WTC11 (cell line): ENCODE data around the gene DRC1.

Experiments
- HMGA2 ChIP-seq: fragments of 250-450 bp; sonication (Bioruptor Pico); IDR thresholded peaks from 2 replicates; pipeline ENCODE4 v1.4.0; 2021; ENCODE audit warnings: mild to moderate bottlenecking, moderate library complexity
- JUN ChIP-seq: sonication (generic); formaldehyde crosslinking; IDR thresholded peaks from 2 replicates; pipeline ENCODE4 v1.8.0; 2023; ENCODE audit warnings: mild to moderate bottlenecking, missing genetic modification reagents
- NFYB ChIP-seq: sonication (generic); formaldehyde crosslinking; conservative IDR thresholded peaks from 2 replicates; pipeline ENCODE4 v1.8.0; 2022; ENCODE audit warnings: low read depth, missing genetic modification reagents
- NR2C2 ChIP-seq: sonication (generic); formaldehyde crosslinking; IDR thresholded peaks from 2 replicates; pipeline ENCODE4 v1.8.0; 2022; ENCODE audit warnings: mild to moderate bottlenecking, missing genetic modification reagents
- RELA ChIP-seq: sonication (generic); formaldehyde crosslinking; IDR thresholded peaks from 2 replicates; pipeline ENCODE4 v1.8.1; 2022; ENCODE audit warnings: missing genetic modification reagents, mild to moderate bottlenecking, borderline replicate concordance
- SMAD4 ChIP-seq: sonication (generic); formaldehyde crosslinking; IDR thresholded peaks from 2 replicates; pipeline ENCODE4 v1.8.0; 2022; ENCODE audit warnings: mild to moderate bottlenecking, missing genetic modification reagents
- SP1 ChIP-seq: sonication (generic); formaldehyde crosslinking; conservative IDR thresholded peaks from 2 replicates; pipeline ENCODE4 v1.8.1; 2022; ENCODE audit warnings: missing genetic modification reagents
- TF ChIP-seq, protein P1 (sequence below): fragments of 200-600 bp; IDR thresholded peaks from 2 replicates; pipeline ENCODE4 v1.8.0; 2022; ENCODE audit warnings: antibody characterized with exemption
- TF ChIP-seq, protein P2 (sequence below): sonication (generic); formaldehyde crosslinking; IDR thresholded peaks from 2 replicates; pipeline ENCODE4 v1.8.0; 2022; ENCODE audit warnings: mild to moderate bottlenecking, missing genetic modification reagents
- TF ChIP-seq, protein P3 (sequence below): sonication (generic); formaldehyde crosslinking; IDR thresholded peaks from 2 replicates; pipeline ENCODE4 v1.8.1; 2022; ENCODE audit warnings: low read depth, mild to moderate bottlenecking, moderate library complexity, missing genetic modification reagents, borderline replicate concordance
- TF ChIP-seq, protein P4 (sequence below): sonication (generic); formaldehyde crosslinking; IDR thresholded peaks from 2 replicates; pipeline ENCODE4 v1.8.1; 2023; ENCODE audit warnings: mild to moderate bottlenecking, missing genetic modification reagents, moderate library complexity
- TF ChIP-seq, protein P5 (sequence below): fragments of 250-450 bp; sonication (Bioruptor Pico); IDR thresholded peaks from 2 replicates; pipeline ENCODE4 v2.1.2; 2022; ENCODE audit warnings: mild to moderate bottlenecking, moderate library complexity
- TF ChIP-seq, protein P6 (sequence below): sonication (generic); formaldehyde crosslinking; IDR thresholded peaks from 2 replicates; pipeline ENCODE4 v1.8.1; 2022; ENCODE audit warnings: mild to moderate bottlenecking, moderate library complexity, missing genetic modification reagents

DNA sequence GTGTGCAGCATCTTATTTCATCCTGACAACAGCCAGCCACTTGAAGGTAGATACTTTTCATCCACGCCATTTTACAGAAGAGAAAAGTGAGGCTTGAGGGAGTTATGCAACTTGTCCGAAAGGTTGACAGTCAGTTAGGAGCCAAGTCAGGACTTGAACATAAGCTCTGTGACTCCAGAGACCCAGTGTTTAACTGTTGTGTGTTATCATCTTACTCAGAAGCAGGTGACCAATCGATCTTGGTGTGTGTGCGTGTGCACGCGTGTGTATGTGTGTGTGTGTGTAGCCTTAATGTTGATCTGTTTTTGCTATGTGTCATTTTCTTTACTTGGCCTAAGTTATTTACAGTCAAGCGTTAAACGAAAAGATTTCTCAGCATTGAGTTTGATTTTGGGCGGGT, 22.0 kb downstream of the DRC1 start:
- no peak for TF ChIP-seq RELA (CRISPR knock-in tag)
- TF ChIP-seq, protein P1, sequence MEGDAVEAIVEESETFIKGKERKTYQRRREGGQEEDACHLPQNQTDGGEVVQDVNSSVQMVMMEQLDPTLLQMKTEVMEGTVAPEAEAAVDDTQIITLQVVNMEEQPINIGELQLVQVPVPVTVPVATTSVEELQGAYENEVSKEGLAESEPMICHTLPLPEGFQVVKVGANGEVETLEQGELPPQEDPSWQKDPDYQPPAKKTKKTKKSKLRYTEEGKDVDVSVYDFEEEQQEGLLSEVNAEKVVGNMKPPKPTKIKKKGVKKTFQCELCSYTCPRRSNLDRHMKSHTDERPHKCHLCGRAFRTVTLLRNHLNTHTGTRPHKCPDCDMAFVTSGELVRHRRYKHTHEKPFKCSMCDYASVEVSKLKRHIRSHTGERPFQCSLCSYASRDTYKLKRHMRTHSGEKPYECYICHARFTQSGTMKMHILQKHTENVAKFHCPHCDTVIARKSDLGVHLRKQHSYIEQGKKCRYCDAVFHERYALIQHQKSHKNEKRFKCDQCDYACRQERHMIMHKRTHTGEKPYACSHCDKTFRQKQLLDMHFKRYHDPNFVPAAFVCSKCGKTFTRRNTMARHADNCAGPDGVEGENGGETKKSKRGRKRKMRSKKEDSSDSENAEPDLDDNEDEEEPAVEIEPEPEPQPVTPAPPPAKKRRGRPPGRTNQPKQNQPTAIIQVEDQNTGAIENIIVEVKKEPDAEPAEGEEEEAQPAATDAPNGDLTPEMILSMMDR = no peak
- TF ChIP-seq JUN = no peak
- no peak for TF ChIP-seq SP1 (CRISPR knock-in tag)
- TF ChIP-seq, protein P2, sequence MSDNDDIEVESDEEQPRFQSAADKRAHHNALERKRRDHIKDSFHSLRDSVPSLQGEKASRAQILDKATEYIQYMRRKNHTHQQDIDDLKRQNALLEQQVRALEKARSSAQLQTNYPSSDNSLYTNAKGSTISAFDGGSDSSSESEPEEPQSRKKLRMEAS (CRISPR knock-in tag) = no peak
- TF ChIP-seq, protein P3, sequence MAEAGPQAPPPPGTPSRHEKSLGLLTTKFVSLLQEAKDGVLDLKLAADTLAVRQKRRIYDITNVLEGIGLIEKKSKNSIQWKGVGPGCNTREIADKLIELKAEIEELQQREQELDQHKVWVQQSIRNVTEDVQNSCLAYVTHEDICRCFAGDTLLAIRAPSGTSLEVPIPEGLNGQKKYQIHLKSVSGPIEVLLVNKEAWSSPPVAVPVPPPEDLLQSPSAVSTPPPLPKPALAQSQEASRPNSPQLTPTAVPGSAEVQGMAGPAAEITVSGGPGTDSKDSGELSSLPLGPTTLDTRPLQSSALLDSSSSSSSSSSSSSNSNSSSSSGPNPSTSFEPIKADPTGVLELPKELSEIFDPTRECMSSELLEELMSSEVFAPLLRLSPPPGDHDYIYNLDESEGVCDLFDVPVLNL (CRISPR knock-in tag) = no peak
- TF ChIP-seq, protein P4, sequence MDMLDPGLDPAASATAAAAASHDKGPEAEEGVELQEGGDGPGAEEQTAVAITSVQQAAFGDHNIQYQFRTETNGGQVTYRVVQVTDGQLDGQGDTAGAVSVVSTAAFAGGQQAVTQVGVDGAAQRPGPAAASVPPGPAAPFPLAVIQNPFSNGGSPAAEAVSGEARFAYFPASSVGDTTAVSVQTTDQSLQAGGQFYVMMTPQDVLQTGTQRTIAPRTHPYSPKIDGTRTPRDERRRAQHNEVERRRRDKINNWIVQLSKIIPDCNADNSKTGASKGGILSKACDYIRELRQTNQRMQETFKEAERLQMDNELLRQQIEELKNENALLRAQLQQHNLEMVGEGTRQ (CRISPR knock-in tag) = no peak
- TF ChIP-seq, protein P5, sequence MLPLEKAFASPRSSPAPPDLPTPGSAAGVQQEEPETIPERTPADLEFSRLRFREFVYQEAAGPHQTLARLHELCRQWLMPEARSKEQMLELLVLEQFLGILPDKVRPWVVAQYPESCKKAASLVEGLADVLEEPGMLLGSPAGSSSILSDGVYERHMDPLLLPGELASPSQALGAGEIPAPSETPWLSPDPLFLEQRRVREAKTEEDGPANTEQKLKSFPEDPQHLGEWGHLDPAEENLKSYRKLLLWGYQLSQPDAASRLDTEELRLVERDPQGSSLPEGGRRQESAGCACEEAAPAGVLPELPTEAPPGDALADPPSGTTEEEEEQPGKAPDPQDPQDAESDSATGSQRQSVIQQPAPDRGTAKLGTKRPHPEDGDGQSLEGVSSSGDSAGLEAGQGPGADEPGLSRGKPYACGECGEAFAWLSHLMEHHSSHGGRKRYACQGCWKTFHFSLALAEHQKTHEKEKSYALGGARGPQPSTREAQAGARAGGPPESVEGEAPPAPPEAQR (CRISPR knock-in tag) = no peak
- TF ChIP-seq, protein P6, sequence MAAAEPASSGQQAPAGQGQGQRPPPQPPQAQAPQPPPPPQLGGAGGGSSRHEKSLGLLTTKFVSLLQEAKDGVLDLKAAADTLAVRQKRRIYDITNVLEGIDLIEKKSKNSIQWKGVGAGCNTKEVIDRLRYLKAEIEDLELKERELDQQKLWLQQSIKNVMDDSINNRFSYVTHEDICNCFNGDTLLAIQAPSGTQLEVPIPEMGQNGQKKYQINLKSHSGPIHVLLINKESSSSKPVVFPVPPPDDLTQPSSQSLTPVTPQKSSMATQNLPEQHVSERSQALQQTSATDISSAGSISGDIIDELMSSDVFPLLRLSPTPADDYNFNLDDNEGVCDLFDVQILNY (CRISPR knock-in tag) = no peak
- no peak for TF ChIP-seq NFYB
- no peak for TF ChIP-seq HMGA2 (CRISPR knock-in tag)
- TF ChIP-seq NR2C2 = no peak
- TF ChIP-seq SMAD4 (CRISPR knock-in tag) = no peak
